Mucosa of descending colon (tissue), 3 donors: ENCODE results near the gene TMEM178B. TPM values are rescaled to one million over a fixed set of nuclear protein-coding genes. Genes with fewer than 3 reads are reported as not detected.

Experiments
- ATAC-seq: fragments of 200-7000 bp; cut with Tn5 transposase; one replicate; pipeline ENCODE4 v1.9.1; 2020; ENCODE audit warnings: mild to moderate bottlenecking, moderate library complexity
- DNase-seq, 3 donors: peaks; one replicate each; pipeline ENCODE4 v3.0.0-alpha.2; 2020
- H3K36me3 ChIP-seq: fragments of 200-600 bp; one replicate; pipeline ENCODE4 v1.8.0; 2021; ENCODE audit warnings: low read depth, mild to moderate bottlenecking
- H3K4me1 ChIP-seq: fragments of 200-600 bp; one replicate; pipeline ENCODE4 v1.8.0; 2021; ENCODE audit warnings: low read depth, mild to moderate bottlenecking
- H3K4me3 ChIP-seq: fragments of 200-600 bp; one replicate; pipeline ENCODE4 v1.8.0; 2021; ENCODE audit warnings: mild to moderate bottlenecking
- H3K9me3 ChIP-seq: fragments of 200-600 bp; one replicate; pipeline ENCODE4 v1.8.0; 2021; ENCODE audit warnings: mild to moderate bottlenecking
- CTCF ChIP-seq: fragments of 200-600 bp; IDR thresholded peaks from one replicate; pipeline ENCODE4 v1.8.0; 2022; ENCODE audit warnings: antibody characterized with exemption, mild to moderate bottlenecking
- intact Hi-C, 2 donors: fragments of 100-400 bp; cut with DNase I in 1 of 2; cut with micrococcal nuclease in 1 of 2; formaldehyde crosslinking; loops; one replicate each; pipeline versions ENCODE4 v1.11.0 to v1.11.1; 2022; cut with DNase I, micrococcal nuclease
- total RNA-seq, 3 donors: library from RNA; stranded (reverse); fragmentation: NEBNext Ultra II Directional in 2 of 3; extraction: Animal tissue kit (Norgen Biotek cat#: 25700) in 2 of 3; gene quantifications; one replicate each; pipeline versions ENCODE4 v1.2.1 to v1.2.4, GENCODE V29; 2021 to 2023
- donor health status: DM: no; HTN: no; CAD: no; lungs with moderate emphysema.
- donor health status: DM: no; HTN: no; CAD: no.
- donor health status: DM: no; HTN: yes; CAD: no.

Gene TMEM178B
- total RNA-seq, 3 donors from 2014 or later = 0.22 to 2.0 (median 0.32) TPM

DNA sequence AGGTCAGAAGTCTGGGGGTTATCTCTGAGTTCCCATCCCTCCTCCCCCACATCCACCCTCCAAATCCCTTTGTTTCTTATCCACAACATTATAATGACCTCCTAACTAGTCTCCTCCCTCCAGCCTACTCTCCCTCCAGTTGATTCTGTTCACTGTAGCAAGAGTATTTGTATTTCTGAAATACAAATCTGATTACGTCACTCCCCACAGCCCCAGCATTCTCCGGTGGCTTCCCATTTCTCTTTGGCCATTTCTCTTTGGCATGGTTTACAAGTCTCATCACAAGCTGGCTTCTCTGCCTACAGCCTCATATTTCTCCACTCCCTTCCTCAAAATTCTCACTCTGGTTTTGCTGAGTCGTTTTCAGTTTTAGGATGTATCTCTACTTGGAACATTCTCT is 34.5 kb upstream of the TMEM178B start:
- intact Hi-C loops = no loop called here
- no peak for TF ChIP-seq CTCF
- H3K4me3 ChIP-seq = no peak overlapping the region
- H3K9me3 ChIP-seq = no peaks in the 10 kb centered on the region
- DNase-seq (no peak), ATAC-seq (no peak)
- H3K4me1 ChIP-seq = no peaks in the 10 kb centered on the region
- no peaks in the 10 kb centered on the region for H3K36me3 ChIP-seq

DNA sequence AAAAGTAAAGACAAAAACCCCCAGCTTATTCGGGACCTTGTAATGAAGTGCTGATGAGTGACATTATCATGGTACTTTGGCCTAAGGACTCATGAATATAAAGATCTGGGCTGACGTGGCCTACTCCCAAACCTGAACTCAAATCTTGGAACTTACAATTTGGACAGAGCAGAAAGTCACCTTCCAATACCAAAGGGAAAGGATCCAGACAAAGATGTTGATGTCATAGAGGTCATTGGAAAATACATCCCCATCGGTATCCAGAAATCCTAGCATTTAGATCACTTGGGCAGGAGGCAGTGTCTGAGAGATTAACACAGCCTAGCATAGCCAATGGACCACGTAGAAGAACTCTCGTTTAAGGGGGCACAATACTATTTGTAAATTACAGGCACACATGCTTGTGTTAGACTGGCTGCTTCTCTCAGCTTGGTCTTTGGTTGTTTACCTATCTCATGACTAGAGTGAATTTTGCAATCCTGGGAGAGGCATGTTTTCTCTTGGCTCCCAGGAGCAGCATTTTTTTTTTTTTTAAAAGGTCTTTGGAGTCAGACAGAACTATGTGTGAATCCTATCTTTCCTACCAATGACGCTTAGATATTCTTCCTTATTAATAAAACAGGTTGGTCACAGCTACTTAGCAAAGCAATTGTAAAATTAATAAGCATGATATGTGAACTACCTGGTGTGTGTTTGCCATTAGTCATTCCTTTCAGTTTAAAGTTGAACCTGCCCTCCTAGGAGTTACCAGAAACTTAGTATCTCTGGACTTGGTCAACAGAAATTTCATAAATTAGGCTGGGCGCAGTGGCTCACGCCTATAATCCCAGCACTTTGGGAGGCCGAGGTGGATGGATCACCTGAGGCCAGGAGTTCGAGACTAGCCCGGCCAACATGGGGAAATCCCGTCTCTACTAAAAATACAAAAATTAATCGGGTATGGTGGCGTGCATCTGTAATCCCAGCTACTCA is 31.4 kb upstream of the TMEM178B start:
- no peak overlapping the region for H3K4me3 ChIP-seq
- ATAC-seq (no peak), DNase-seq (no peak)
- intact Hi-C loops = no loop called here
- H3K4me1 ChIP-seq = no peaks in the 10 kb centered on the region
- H3K9me3 ChIP-seq = no peaks in the 10 kb centered on the region
- H3K36me3 ChIP-seq = no peaks in the 10 kb centered on the region
- TF ChIP-seq CTCF = no peak

DNA sequence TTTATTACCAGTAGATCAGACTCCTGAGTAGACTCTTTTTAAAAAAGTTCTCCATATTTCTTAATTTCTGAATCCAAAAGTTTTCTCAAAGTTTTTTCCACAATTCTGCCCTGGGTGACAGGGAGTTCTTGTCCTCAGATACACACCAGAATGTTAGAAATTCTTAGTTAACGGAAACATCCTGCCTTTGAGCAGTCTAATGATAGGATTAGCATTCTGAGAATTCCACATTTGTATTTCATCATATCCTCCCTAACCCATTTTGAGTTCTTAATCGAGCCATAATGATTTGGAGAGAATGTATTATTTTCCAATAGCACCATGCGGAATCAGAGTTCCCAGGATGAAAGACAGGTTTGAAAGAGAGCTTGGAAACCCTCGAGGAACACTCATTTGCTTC is 30.2 kb upstream of the TMEM178B start:
- Histone ChIP-seq H3K9me3 (no peaks in the 10 kb centered on the region), H3K36me3 (no peaks in the 10 kb centered on the region), H3K4me3 (no peak overlapping the region), H3K4me1 (no peaks in the 10 kb centered on the region)
- TF ChIP-seq CTCF = no peak
- ATAC-seq (no peak), DNase-seq (no peak)
- intact Hi-C loops = no loop called here

DNA sequence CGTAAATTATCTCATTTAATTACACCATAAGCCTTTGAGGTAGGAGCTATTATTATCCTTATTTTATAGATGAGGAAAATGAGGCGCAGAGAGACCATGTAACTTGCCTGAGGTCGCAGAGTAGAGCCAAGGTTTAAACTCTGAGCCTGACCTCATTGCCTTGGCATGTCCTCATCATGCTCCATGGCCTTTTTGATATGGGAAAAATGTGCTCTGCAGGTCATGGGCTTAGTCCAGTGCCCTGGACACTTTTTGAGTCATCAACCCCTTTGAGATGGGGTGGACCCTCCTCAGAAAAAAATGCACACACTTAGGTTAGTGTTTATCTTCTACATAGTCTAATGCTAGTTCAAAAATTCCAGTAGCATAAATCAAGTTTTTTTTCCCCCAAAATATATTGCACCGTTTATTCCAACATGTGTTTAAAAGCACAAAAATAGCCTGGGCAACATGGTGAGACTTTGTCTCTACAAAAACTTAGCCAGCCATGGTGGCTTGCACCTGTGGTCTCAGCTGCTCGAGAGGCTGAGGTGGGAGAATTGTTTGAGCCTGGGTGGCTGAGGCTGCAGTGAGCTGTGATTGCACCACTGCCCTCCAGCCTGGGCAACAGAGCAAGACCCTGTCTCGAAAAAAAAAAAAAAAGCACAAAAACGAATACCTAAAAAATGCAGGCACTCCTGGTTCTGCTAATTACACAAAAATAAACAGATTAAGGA is 28.6 kb upstream of the TMEM178B start:
- no peak for DNase-seq
- H3K4me3 ChIP-seq = no peak overlapping the region
- ATAC-seq = no peak
- H3K4me1 ChIP-seq = no peaks in the 10 kb centered on the region
- intact Hi-C loops = no loop called here
- no peak for TF ChIP-seq CTCF
- H3K9me3 ChIP-seq = no peaks in the 10 kb centered on the region
- no peaks in the 10 kb centered on the region for H3K36me3 ChIP-seq

DNA sequence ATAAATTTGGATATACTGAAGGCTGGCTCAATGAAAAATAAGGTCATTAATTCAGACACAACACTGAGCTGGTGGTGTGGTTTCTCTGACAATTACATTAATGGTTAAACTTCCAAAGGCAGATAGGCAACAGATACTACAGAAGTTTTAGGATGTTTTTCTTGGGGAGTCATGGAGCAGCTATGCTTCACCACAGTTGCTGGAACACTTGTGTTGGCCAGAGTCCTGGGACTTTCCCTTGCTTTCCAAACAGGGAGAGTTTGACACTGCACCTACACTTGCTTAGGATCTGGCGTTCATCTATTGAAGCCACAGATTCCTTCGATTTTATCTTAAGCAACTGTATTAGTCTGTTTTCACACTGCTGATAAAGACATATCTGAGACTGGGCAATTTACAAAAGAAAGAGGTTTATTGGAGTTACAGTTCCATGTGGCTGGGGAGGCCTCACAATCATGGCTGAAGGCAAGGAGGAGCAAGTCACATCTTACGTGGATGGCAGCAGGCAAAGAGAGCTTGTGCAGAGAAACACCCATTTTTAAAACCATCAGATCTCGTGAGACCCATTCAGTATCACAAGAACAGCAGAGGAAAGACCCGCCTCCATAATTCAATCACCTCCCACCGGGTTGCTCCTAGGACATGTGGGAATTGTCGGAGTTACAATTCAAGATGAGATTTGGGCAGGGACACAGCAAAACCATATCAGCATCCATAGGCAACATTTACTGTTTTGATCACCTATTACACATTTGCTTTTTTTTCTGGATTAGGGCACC is 27.8 kb upstream of the TMEM178B start:
- DNase-seq (no peak), ATAC-seq (no peak)
- Histone ChIP-seq H3K4me3 (no peak overlapping the region), H3K9me3 (no peaks in the 10 kb centered on the region), H3K4me1 (no peaks in the 10 kb centered on the region), H3K36me3 (no peaks in the 10 kb centered on the region)
- intact Hi-C loops = no loop called here
- TF ChIP-seq CTCF = no peak
